SK-MEL-5 (cell line): Measurements from ENCODE around the gene RPE. TPM values are rescaled to one million over a fixed set of nuclear protein-coding genes. Genes with fewer than 3 reads are reported as not detected.

Experiments used
- DNase-seq: peaks from one replicate; pipeline ENCODE4 v3.0.0-alpha.2; 2016; ENCODE audit warnings: low read depth, low spot score
- in situ Hi-C: cut with HindIII; loops from 2 replicates; pipeline ENCODE4 v1.10.0; 2016; ENCODE audit warnings: low sequenced_read_pairs, high pct_unique_total_duplicates, low pct_unique_long_range_greater_than_20kb
- total RNA-seq: library from RNA; depleted of rRNA; stranded (reverse); fragments of >200 nt; shearing (Covaris generic); gene quantifications from 2 replicates; pipeline ENCODE4 v1.2.3, GENCODE V29; 2014

The RPE gene
- total RNA-seq, 1 experiment from 2014 or later = 94.4 TPM

DNA sequence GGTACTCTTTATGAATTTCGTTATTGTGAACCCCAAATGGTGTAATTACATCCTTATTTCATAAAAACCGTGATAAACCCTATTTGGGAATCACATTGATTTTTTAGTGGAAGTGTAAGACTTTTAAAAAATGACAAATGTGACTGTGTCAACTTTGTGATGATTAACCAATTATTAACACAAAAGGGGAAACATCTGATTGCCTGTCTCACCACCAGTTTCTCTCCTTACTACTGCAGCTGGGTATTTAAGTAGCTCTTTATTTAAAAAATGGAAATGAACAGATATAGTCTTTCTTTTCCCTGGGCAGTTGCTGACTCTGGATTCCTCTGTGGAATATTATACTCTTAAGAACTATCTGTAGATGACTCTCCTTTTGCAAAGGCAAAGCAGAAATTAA is 11.6 kb upstream of the RPE start:
- in situ Hi-C loops = no loop called here
- no peak for DNase-seq

DNA sequence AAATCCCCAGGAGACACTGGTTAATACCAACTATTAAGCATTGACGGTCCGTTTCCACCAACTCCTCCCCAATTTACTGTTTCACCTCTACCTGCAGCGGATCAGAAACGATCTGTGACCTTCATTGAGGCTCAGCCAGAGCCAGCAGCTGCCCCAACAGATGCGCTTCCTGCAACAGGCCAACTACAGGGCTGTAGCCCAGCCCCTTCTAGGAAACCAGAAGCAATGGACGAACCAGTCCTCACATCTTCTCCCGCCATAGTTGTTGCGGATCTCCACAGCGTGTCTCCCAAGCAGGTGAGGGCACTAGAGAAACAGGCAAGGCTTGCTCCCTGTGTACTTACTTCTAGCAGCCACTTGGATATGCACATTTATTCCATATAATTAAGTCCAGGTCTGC is 8.5 kb upstream of the RPE start:
- in situ Hi-C loops = no loop called here
- DNase-seq = no peak

DNA sequence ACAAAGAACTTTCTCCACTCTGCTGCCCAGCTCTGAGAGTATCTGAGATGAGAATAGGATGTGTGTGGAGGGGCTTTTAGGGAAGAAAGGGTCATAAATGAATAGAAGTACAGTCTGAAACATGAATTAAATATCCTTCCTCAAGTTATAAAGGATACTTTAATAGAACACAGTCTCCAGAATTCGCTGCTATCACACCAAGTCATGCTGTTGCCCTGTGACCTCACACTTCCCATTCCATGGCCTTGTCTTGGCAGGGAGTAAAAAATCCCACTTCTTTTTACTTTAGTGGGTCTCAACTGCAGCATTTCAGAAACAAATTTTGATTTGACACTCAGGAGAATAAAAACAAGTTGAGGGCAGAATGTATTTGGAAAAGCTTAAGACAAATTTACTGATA is 3.8 kb upstream of the RPE start:
- in situ Hi-C loops = no loop called here
- DNase-seq = no peak

DNA sequence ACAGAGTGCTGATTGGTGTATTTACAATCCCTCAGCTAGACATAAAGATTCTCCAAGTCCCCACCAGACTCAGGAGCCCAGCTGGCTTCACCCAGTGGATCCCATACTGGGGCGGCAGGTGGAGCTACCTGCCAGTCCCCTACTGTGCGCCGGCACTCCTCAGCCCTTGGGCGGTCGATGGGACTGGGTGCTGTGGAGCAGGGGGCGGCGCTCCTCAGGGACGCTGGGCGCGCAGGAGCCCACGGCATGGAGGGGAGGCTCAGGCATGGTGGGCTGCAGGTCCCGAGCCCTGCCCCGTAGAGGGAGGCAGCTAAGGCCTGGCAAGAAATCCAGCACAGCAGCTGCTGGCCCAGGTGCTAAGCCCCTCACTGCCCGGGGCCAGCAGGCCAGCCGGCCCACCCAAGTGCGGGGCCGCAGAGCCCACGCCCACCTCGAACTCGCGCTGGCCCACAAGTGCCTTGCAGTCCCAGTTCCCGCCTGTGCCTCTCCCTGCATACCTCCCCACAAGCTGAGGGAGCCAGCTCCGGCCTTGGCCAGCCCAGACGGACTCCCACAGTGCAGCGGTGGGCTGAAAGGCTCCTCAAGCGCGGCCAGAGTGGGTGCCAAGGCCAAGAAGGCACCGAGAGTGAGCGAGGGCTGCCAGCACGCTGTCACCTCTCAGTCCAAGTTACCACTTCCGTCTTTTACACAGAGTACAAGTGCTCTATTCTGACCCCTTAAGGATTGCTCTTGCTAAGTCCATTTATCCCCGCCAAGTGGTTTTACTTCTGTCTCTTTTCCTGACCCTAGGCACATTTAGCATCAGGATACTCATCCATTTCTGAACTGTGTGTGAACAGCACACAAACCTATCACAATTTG is 1.7 kb upstream of the RPE start:
- in situ Hi-C loops = no loop called here
- DNase-seq = no peak

DNA sequence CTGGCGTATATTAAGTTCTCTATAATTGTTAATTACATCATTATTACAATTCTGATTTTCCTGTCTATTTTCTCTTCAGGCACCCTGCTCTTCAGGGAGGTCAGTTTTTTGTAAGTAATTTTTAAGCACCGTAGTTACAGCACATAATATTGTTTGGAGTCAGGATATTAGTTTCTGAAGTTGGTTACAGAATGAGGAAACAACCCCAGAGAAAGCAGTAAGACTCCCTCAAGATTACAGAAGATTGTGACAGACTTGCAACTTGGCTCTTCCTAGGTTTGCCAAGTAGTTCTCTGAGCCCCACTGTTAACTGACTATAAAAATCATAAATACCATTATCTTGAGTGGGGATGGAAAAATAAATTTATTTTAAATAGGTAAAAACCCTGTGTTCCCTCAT is 921 bp downstream of the RPE start:
- in situ Hi-C loops = no loop called here
- no peak for DNase-seq

DNA sequence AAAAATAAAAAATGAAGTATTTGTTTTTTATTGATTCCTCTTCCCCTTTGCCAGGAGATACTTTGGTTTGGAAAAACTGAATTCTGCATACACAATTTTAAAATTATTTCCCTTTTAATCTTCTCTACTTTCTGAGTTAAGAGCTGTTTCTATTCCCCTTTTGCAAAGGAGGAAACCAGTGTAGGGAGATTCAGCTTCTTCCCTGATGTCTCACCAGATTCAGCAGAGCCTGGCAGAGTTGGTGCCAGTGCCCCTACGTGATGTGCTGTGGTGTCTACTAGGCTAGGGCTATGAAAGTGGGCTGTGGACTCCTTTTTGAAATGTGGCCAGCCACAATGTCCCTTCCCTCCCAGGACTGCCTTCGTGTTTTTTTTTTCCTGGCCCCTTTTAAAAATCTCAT is 2.4 kb downstream of the RPE start:
- DNase-seq = no peak
- in situ Hi-C loops = no loop called here

DNA sequence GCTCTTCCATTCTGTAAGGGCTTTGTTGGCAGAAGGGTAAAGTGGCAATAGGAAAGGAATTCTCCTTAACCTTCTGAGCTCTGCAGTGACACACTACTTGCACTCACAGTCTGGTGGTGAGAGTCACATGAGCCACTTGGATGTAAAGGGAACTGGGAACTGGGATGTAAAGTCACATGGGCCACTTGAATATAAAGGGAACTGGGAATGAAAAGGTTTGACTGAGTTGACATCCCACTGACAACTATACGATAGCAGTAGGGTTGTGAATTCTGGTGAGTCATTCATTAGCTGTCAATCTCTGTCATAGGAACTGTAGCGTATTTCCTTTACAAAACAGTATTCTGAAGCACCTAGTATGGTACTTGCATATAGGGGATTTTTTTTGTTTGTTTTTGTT is 5.5 kb downstream of the RPE start:
- in situ Hi-C loops = no loop called here

DNA sequence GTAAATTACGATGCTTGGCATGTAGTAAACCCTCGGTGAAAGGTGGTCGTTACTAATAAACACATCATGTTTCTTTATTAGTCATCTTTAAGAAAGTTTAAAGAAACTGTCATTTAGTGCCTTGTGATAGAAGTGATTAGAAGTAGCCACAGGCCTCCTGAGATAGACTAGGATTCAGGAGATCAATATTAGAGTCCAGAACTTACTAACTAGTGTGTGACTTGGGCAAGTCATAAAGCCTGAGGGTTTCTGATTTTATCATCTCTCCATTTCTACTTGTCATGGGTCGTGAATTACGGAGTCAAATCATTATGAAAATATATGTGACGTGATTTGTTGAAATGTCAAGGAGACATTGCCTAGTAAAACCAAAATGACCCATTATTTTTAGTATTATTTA is 6.7 kb downstream of the RPE start:
- in situ Hi-C loops = no loop called here
- DNase-seq = no peak

More for the DNA sequence above, 5.5 kb downstream of the RPE start:
- DNase-seq = peak; percentile 95

DNA sequence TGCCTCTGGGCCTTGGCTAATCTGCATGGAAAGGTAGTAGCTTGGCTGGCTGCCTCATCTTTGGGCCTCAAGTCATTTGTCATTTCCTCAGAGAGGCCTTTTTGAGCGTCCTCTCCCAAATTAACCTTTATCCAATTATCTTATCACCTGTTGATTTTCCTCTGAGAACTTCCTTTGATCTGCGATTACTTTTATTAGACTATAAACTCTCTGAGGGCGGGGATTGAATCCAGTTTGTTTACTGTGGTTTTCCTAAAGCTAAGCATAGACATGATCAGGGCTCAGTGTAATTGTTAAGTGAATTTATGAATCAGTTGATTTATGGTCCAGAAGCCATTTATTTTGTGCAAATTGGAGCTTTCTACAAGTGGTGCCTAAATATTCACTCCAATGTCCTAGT is 7.5 kb downstream of the RPE start:
- in situ Hi-C loops = no loop called here
- DNase-seq = no peak

DNA sequence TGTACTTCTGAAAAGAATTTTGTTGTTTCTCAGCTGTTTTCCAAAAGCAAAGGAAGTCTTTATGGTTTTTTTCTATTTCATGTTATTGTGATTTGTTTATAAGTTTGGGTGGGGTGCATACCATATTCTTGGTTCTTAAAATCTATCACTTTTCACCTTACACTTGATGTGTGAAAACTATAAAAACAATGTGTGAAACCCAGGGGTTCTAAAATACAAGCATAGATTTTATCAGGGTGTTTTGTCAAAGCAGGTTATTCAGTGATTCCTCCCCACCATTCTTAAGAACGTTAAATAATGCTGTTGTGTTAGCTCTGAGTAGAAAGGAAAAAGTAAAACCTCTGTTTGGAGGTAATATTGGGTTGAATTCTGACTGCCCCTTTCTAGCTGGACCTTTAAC is 17.7 kb downstream of the RPE start:
- no peak for DNase-seq
- in situ Hi-C loops = no loop called here

DNA sequence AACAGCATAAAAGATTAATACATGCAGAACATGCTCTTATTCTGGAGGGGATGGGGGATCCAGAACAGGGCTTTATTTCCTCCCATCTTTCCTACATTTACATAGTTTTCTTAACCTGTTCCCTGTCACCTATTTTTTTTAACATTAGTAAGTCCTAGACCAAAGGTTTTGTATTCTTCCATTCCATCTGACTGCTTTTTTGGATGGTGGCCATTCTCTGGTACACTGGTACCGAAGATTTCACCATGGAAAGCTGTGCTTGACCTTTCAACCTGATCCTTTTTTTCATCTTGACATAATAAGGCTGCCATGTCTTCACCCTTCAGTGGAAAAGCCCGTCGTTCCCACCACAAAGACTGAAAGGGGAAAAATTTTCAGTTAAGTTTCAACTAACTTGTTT is 20.4 kb downstream of the RPE start:
- in situ Hi-C loops = no loop called here
- no peak for DNase-seq

DNA sequence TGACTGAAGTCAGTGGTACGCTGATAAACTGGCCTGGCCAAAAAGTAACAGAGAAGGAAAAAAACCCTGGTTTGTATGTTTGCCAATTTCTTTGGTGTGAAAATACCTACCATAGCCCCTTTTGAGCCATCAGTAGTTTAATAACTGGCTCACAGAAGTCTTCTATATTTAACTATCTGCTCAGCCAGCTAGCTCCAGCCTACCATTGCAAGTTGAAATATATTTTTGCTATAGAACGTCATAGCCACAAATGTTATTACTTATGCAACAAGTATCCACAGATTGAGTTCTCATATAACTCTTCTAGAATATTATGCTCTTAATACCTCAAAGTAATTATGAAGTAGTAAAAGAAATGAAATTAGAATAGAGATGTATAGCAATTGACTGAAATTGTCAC is 25.2 kb downstream of the RPE start:
- DNase-seq = no peak
- in situ Hi-C loops = no loop called here

DNA sequence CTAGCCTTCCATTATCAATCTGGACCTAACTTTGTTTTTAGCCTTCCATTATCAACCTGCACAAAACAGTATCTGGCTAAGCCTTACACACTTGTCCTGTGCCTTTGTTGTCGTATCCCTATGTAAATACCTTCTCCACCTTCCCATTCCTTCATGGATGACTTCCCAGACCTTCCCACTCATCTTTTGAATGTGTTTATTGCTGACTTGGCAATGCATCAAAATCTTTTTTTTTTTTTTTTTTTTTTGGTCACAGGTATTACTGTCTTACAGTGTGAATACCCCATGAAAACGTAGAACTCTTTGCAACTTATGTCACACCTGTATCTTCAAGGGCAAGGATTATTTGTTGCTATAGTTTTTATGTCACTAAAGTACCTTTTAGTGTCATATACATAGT is 25.7 kb downstream of the RPE start:
- in situ Hi-C loops = no loop called here
- DNase-seq = no peak

DNA sequence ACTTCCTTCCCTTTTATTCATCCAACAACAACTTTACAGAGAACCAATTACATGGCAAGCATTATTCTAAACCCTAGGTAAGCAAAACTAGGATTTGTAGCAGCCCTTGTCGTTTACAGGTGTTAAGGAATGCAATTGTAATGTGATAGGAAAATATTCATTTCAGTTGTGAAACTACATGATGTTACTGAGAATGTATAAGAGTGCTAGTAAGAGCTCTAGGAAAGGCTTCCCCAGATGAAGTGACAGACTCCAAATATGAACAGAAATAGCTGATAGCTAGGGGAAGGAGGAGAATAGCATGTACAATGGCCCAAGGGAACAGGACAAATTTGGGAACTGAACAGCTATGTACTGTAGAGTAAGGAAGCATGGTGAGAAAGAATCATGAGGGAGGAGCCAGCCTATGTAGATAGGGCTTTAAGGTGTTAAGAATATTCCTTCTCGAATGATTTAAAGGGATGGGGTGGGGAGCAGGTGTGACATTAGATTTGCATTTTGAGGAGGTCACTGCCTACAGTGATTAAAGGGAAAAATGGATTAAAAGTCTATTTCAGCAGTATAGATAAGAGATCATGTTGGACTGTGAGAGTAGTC is 31.7 kb downstream of the RPE start:
- in situ Hi-C loops = no loop called here
- DNase-seq = no peak

DNA sequence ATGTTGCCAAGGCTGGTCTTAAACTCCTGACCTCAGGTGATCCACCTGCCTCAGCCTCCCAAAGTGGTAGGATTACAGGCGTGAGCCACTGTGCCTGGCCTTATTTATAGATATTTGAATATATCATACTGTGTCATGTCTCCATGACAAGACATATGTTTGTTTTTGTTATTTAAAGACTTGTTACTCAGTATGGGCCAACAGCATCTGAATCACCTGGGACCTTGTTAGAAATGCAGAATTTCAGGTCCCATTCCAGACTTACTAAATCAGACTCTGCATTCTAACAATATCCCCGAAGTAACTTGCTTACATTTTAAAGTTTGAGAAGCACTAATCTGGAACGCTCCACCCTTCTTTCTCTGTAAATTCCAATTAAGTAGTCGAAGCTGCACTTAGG is 33.2 kb downstream of the RPE start:
- in situ Hi-C loops = no loop called here
- no peak for DNase-seq

DNA sequence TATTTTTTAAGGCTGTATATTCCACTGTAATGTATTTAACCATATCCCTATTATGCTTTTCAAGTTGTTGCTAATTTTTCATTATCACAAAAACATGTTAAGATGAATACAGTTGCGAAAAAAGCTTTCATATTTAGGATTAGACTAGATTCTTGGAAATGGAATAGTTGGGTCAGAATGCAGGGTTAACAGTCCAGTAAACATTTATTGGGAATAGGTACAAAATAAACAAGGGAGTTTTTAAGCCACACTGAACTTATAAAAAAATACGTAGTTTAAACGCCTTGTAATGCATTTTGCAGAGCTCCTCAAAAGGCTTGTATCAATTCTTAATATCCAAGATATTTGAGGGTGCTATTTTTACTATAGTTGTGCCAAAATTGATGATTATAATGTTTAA is 35.6 kb downstream of the RPE start:
- in situ Hi-C loops = no loop called here
- DNase-seq = no peak

DNA sequence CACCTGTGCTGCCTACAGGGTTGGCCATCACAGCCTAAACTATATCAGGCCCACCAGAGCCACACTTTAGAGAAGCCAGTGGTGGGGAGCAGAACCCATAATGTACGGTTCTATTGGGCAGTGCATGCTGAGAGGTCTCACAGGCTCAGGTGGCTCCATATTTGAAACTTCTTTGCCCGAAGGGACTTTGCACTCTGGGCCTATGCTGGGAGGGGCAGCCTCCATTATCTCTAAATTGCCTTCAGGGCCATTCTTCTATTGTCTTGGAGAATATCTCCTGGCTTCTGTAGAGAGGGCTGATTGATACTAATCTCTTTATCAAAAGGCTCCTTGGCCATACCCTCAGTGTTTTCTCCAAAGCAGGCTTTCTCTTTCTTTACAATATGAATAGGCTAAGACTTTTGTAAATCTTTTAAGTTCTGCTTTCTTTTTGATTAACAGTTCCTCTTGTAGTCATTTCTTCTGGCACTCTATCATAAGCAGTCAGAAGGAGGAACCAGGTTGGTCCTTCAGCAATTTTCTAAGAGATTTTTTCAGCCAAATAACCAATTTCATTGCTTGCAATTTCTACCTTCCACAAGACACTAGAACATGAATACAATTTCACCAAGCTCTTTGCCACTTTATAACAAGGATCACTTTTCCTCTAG is 44.5 kb downstream of the RPE start:
- in situ Hi-C loops = no loop called here
- no peak for DNase-seq

DNA sequence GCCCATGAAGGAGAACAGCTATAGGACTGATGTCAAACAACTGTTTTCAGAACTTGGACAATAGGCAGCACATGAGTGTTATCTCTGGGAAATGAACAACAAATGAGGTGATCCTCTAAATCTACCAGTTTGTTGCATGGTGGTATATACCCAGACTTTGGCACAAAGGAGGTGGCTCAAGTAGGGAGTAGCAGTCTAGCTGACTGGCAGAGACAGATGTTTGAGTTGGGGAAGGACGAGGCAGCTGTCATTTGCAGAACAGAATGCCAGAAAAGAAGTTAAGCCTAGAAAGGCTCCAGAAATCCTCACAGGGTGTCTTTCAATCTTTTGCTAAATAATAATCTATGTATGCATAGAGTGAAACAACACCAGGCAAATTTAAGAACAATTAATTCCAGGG is 47.4 kb downstream of the RPE start:
- in situ Hi-C loops = no loop called here

DNA sequence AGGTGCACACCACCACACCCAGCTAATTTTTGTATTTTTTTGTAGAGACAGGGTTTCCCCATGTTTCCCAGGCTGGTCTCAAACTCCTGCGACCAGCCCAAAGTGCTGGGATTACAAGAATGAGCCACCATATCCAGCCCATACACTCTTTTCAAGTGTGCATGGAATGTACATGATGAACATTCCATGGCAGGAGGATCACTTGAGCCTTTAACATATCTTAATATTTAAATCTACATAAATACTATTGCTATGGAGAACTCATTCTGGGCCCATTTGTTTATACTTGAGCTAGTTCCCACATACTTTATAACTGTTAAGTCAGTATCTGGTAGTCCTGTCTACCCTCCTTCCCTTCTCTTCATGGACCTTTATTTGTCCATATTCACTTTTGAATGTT is 48.4 kb downstream of the RPE start:
- in situ Hi-C loops = no loop called here
- DNase-seq = no peak

More for the DNA sequence above, 47.4 kb downstream of the RPE start:
- DNase-seq = no peak
